H9 (cell line): ENCODE data around the gene KRTAP10-5. TPM values are rescaled to one million over a fixed set of nuclear protein-coding genes. Genes with fewer than 3 reads are reported as not detected.

Experiments
- DNase-seq: peaks from one replicate; pipeline ENCODE4 v3.0.0-alpha.2; 2017
- H2AFZ ChIP-seq: one replicate; pipeline ENCODE4 v1.6.1; 2013; ENCODE audit warnings: mild to moderate bottlenecking, low read length, control low read depth, moderate library complexity
- H2AK5ac ChIP-seq: 2 replicates; pipeline ENCODE4 v1.6.1; 2013; ENCODE audit warnings: low read length, control low read depth, mixed read lengths; ENCODE audit not compliant: insufficient read length
- H2BK120ac ChIP-seq: one replicate; pipeline ENCODE4 v1.6.1; 2013; ENCODE audit warnings: low read depth, mild to moderate bottlenecking, low read length, control low read depth, inconsistent platforms; ENCODE audit not compliant: poor library complexity, severe bottlenecking
- H2BK12ac ChIP-seq: 2 replicates; pipeline ENCODE4 v1.6.1; 2013; ENCODE audit warnings: low read length, control low read depth, mixed read lengths, low read depth; ENCODE audit not compliant: insufficient read length
- H2BK15ac ChIP-seq: 2 replicates; pipeline ENCODE4 v1.6.1; 2013; ENCODE audit warnings: low read depth, low read length, control low read depth
- H2BK20ac ChIP-seq: one replicate; pipeline ENCODE4 v1.6.1; 2013; ENCODE audit warnings: low read depth, mild to moderate bottlenecking, low read length, control low read depth, inconsistent platforms; ENCODE audit not compliant: poor library complexity, severe bottlenecking
- H2BK5ac ChIP-seq: 2 replicates; pipeline ENCODE4 v1.6.1; 2013; ENCODE audit warnings: low read length, control low read depth, mixed read lengths; ENCODE audit not compliant: insufficient read length
- H3K14ac ChIP-seq: 2 replicates; pipeline ENCODE4 v1.6.1; 2013; ENCODE audit warnings: low read length, control low read depth; ENCODE audit not compliant: insufficient read depth
- H3K18ac ChIP-seq: 2 replicates; pipeline ENCODE4 v1.6.1; 2013; ENCODE audit warnings: low read depth, mild to moderate bottlenecking, mixed read lengths, low read length, control low read depth; ENCODE audit not compliant: insufficient read length
- H3K23ac ChIP-seq: 2 replicates; pipeline ENCODE4 v1.6.1; 2013; ENCODE audit warnings: low read length, control low read depth, mixed read lengths, low read depth; ENCODE audit not compliant: insufficient read length
- H3K23me2 ChIP-seq: 2 replicates; pipeline ENCODE4 v1.6.1; 2013; ENCODE audit warnings: low read depth, mild to moderate bottlenecking, mixed read lengths, low read length, control low read depth; ENCODE audit not compliant: insufficient read length, poor library complexity, severe bottlenecking
- H3K27ac ChIP-seq: 2 replicates; pipeline ENCODE4 v1.5.1; 2013; ENCODE audit warnings: low read length, control low read depth, mixed read lengths, low read depth; ENCODE audit not compliant: insufficient read length
- H3K27me3 ChIP-seq: 2 replicates; pipeline ENCODE4 v1.6.1; 2013; ENCODE audit warnings: low read length, control low read depth, inconsistent platforms; ENCODE audit not compliant: insufficient read depth
- H3K4ac ChIP-seq: 2 replicates; pipeline ENCODE4 v1.6.1; 2013; ENCODE audit warnings: low read depth, mild to moderate bottlenecking, control low read depth, inconsistent platforms, low read length, moderate library complexity
- H3K4me1 ChIP-seq: 2 replicates; pipeline ENCODE4 v1.6.1; 2013; ENCODE audit warnings: low read length, control low read depth, inconsistent platforms; ENCODE audit not compliant: insufficient read depth
- H3K4me2 ChIP-seq: 2 replicates; pipeline ENCODE4 v1.6.1; 2013; ENCODE audit warnings: low read length, control low read depth, mixed read lengths; ENCODE audit not compliant: insufficient read length, insufficient read depth
- H3K56ac ChIP-seq: 2 replicates; pipeline ENCODE4 v1.6.1; 2013; ENCODE audit warnings: low read depth, mild to moderate bottlenecking, mixed read lengths, low read length, control low read depth; ENCODE audit not compliant: insufficient read length
- H3K79me1 ChIP-seq: 2 replicates; pipeline ENCODE4 v1.6.1; 2013; ENCODE audit warnings: low read depth, mild to moderate bottlenecking, moderate library complexity, low read length, control low read depth, inconsistent platforms; ENCODE audit not compliant: insufficient read depth, poor library complexity, severe bottlenecking
- H3K79me2 ChIP-seq: 2 replicates; pipeline ENCODE4 v1.6.1; 2013; ENCODE audit warnings: low read length, control low read depth, inconsistent platforms; ENCODE audit not compliant: insufficient read depth
- H3K9ac ChIP-seq: 2 replicates; pipeline ENCODE4 v1.6.1; 2013; ENCODE audit warnings: low read length, control low read depth, mixed read lengths; ENCODE audit not compliant: insufficient read length; ENCODE audit errors: extremely low read depth
- H3K9me3 ChIP-seq: one replicate; pipeline ENCODE4 v1.6.1; 2013; ENCODE audit warnings: low read depth, low read length, inconsistent platforms; ENCODE audit not compliant: control insufficient read depth
- H3T11ph ChIP-seq: one replicate; pipeline ENCODE4 v1.6.1; 2013; ENCODE audit warnings: mild to moderate bottlenecking, low read length, control low read depth, inconsistent platforms
- H4K20me1 ChIP-seq: one replicate; pipeline ENCODE4 v1.6.1; 2013; ENCODE audit not compliant: control insufficient read depth, insufficient read length, insufficient read depth
- H4K5ac ChIP-seq: 2 replicates; pipeline ENCODE4 v1.6.1; 2013; ENCODE audit warnings: low read depth, mild to moderate bottlenecking, mixed read lengths, low read length, control low read depth; ENCODE audit not compliant: insufficient read length
- H4K8ac ChIP-seq: replicated peaks from 2 replicates; pipeline ENCODE4 v1.6.1; 2013; ENCODE audit warnings: low read length, control low read depth, mixed read lengths, low read depth; ENCODE audit not compliant: insufficient read length
- H4K91ac ChIP-seq: 2 replicates; pipeline ENCODE4 v1.6.1; 2013; ENCODE audit warnings: low read depth, mild to moderate bottlenecking, moderate library complexity, mixed read lengths, low read length, control low read depth; ENCODE audit not compliant: insufficient read length
- H3K27ac Mint-ChIP-seq, 3 experiments: 2 replicates in 2 of 3; 3 replicates in 1 of 3; pipeline ENCODE4 v1.8.0; 2020 to 2021; ENCODE audit warnings: mixed read lengths in 3 of 3, mild to moderate bottlenecking in 1 of 3, moderate library complexity in 1 of 3
- H3K27me3 Mint-ChIP-seq: 2 replicates; pipeline ENCODE4 v1.8.0; 2021; ENCODE audit warnings: low read depth, mild to moderate bottlenecking, moderate library complexity, mixed read lengths
- H3K36me3 Mint-ChIP-seq, 3 experiments: 2 replicates in 2 of 3; 3 replicates in 1 of 3; pipeline ENCODE4 v1.8.0; 2020 to 2021; ENCODE audit warnings: low read depth in 3 of 3, mixed read lengths in 3 of 3; ENCODE audit not compliant: insufficient read depth in 1 of 3
- H3K4me1 Mint-ChIP-seq, 2 experiments: 2 replicates each; pipeline ENCODE4 v1.8.0; 2020; ENCODE audit warnings: mixed read lengths in 2 of 2
- H3K4me3 Mint-ChIP-seq, 2 experiments: 2 replicates in 1 of 2; 3 replicates in 1 of 2; pipeline ENCODE4 v1.8.0; 2020 to 2021; ENCODE audit warnings: mild to moderate bottlenecking in 2 of 2, mixed read lengths in 2 of 2, moderate library complexity in 1 of 2
- H3K9me3 Mint-ChIP-seq, 2 experiments: 2 replicates in 1 of 2; 3 replicates in 1 of 2; pipeline ENCODE4 v1.8.0; 2020; ENCODE audit warnings: mild to moderate bottlenecking in 2 of 2, mixed read lengths in 2 of 2, moderate library complexity in 1 of 2
- CTCF ChIP-seq: fragments of 200-600 bp; sonication (generic); conservative IDR thresholded peaks from 3 replicates; pipeline ENCODE4 v1.8.0; 2021; ENCODE audit warnings: antibody characterized with exemption, mild to moderate bottlenecking
- WGBS: extraction: QIAGEN DNeasy Blood & Tissue Kit; methylation state at CpG from one replicate; pipeline ENCODE4 v1.1.7; 2013; ENCODE audit warnings: missing lambda C conversion rate, low lambda C conversion rate, mixed read lengths; ENCODE audit not compliant: insufficient read length; ENCODE audit errors: extremely low coverage; 5-methylcytosine and 5-hydroxymethylcytosine counted together
- total RNA-seq: library from RNA; stranded (reverse); gene quantifications from 2 replicates; pipeline ENCODE4 v1.2.1, GENCODE V29; 2021

Gene KRTAP10-5
- total RNA-seq, 1 experiment from 2014 or later: not detected

DNA sequence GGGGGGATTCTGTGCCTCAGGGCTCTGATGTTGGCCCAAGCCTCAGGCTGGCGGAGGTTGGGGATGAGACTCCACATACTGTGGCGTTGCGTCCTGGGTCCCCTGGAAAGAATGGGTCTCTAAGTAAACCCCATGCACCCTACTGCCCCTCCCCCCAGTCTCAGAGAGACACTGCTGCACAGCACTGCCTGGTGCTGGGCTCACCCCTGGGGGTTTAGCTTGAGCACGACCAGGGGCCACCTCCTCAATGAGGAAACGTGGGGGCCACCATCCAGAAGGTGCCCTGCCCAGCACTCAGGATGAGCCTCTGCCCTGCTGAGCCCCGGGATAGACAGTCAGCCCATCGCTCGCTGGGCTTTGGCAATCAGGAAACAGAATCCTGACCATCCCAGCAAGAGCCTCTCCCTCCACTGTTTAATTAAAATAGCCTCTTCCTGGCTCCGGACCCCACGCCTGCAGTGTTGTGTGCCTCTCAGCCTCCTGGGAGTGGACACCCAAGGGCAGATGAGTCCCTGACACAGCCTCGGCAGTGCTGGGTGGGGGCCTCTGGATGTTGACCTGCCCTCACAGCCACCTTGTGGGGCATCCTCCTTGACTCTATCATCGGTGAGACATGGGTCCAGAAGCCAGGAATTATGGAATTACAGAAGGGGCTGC, 10.4 kb downstream of the KRTAP10-5 start:
- Histone ChIP-seq H3K23ac (no peak overlapping the region), H4K8ac (no peak overlapping the region), H3K4me1 (no peaks in the 10 kb centered on the region), H2AK5ac (no peak overlapping the region), H3K56ac (no peak overlapping the region), H4K5ac (no peak overlapping the region), H2AFZ (no peak overlapping the region), H3K23me2 (no peaks in the 10 kb centered on the region), H3K79me1 (no peaks in the 10 kb centered on the region), H3K4ac (no peak overlapping the region), H2BK12ac (no peak overlapping the region), H2BK20ac (no peak overlapping the region), H3K4me2 (no peak overlapping the region), H3K18ac (no peak overlapping the region), H3K79me2 (no peaks in the 10 kb centered on the region), H2BK5ac (no peak overlapping the region), H4K91ac (no peak overlapping the region), H4K20me1 (no peaks in the 10 kb centered on the region), H3T11ph (no peak overlapping the region), H3K27me3 (no peaks in the 10 kb centered on the region), H2BK120ac (no peak overlapping the region), H3K14ac (no peak overlapping the region), H3K9ac (no peak overlapping the region), H3K9me3 (no peaks in the 10 kb centered on the region), H3K27ac (no peak overlapping the region), H2BK15ac (no peak overlapping the region)
- peaks cover 19 to 20% of the 10 kb centered on the region in 2 experiments for H3K9me3 Mint-ChIP-seq
- H3K4me3 Mint-ChIP-seq: no peak overlapping the region
- peaks cover 4 to 8% of the 10 kb centered on the region in 2 experiments for H3K4me1 Mint-ChIP-seq
- H3K27ac Mint-ChIP-seq: peak overlapping the region in 1 of 3 experiments; percentile 28; a peak in 2 of 7 replicates
- H3K36me3 Mint-ChIP-seq: peaks cover 3 to 22% (median 3%) of the 10 kb centered on the region in 3 experiments; a peak in 5 of 7 replicates
- TF ChIP-seq CTCF: no peak
- H3K27me3 Mint-ChIP-seq: peaks cover 20% of the 10 kb centered on the region
- no peak for DNase-seq
- WGBS: no CpG with 5 or more reads among the region's 12 CpGs
